ENCODE results near the gene BARX2.
A peak's percentile ranks its signal among the peaks of the same experiment; 100 is the strongest.
"Not testable (repeated sequence)": the region's sequence is repeated elsewhere in the genome, so short reads cannot be mapped to it uniquely, and the experiment has no call there.

The BARX2 gene, protein sequence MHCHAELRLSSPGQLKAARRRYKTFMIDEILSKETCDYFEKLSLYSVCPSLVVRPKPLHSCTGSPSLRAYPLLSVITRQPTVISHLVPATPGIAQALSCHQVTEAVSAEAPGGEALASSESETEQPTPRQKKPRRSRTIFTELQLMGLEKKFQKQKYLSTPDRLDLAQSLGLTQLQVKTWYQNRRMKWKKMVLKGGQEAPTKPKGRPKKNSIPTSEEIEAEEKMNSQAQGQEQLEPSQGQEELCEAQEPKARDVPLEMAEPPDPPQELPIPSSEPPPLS

DNA sequence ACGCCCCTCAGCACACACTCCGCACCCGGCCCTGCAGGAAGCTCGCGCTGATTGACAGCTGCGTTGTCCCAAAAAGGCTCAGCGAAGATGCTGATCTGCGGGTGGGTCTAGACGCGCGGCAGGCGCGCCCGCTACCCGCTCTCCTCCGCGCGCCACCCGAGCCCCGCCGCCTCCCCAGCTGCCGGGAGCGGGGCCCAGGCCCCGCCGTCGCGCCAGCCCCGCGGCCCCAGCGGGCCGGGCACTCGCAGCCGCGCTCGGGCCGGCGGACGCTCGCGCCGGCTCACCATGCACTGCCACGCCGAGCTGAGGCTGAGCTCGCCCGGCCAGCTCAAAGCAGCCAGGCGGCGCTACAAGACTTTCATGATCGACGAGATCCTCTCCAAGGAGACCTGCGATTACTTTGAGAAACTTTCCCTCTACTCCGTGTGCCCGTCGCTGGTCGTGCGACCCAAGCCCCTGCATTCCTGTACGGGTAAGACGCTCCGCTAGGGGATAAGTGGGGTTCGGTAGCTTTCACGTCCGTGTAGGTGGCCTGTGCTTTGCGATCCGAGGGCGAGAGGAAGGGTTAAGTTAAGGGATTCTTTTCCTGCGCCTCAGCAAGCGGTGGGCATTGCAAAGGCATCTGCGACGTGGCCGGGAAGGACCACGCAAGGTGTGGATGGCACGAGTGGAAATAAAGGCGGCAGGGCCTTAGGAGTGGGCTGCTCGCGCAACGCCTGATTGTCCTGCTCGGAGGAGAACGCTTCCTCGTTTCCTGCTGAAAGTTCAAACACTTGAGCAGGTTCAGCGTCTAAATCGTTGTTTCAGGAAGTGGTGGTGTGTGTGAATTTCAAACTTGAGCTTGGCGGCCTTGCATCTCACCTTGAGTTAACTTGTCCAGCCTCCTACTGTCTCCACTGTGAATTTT lies at the start of gene BARX2:
TSS of gene BARX2 (plus strand) at position 98 of the 907 bp plus-strand sequence. CDS start at position 286, 188 bp downstream.
- no peak for DNase-seq

DNA sequence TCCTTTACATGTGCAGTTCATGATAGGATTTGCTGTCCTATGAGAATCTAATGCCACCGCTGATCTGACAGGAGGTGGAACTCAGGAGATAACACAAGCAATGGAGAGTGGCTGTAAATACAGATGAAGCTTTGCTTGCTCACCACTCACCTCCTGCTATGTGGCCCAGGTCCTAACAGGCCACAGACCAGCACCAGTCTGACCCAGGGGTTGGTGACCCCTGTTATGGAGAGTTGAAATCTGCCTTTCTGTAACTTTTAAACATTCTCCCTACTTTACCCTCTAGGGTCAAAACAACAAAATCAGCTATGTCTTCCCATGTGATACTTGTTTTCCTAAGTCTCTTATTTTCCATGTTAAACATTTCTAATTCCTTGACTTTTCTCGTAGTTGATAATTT lies 48.7 kb upstream of the BARX2 start:
- no peak for DNase-seq

DNA sequence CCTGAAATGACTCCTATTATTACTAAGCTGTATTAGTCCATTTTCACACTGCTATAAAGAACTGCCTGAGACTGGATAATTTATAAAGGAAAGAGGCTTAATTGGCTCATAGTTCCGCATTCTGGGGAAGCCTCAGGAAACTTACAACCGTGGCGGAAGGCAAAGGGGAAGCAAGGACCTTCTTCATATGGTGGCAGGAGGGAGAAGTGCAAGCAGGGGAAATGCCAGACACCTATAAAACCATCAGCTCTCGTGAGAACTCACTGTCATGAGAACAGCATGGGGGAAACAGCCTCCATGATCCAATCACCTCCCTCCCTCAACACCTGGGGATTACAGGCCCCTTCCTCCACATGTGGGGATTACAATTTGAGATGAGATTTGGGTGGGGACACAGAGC lies 47.9 kb upstream of the BARX2 start:
- not testable (repeated sequence) for DNase-seq

DNA sequence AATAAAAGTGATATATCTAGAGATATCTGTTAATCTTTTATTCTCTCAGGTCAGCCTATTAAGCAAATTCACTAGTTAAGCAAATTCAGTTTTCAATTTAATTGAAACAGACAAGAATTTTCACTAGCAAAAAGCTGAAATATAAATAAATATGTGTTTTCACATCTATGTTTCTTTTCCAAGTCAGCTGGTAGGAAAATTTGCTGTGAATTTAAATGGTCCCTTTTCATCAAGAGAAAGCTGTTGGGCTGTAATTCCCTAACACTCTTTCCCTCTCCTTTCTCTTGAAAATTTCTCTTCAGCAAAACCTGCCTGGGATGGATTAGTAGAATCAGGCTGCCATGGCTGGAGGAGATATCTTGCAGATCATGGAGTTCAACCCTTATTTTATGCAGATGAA lies 46.9 kb upstream of the BARX2 start:
- no peak for DNase-seq

DNA sequence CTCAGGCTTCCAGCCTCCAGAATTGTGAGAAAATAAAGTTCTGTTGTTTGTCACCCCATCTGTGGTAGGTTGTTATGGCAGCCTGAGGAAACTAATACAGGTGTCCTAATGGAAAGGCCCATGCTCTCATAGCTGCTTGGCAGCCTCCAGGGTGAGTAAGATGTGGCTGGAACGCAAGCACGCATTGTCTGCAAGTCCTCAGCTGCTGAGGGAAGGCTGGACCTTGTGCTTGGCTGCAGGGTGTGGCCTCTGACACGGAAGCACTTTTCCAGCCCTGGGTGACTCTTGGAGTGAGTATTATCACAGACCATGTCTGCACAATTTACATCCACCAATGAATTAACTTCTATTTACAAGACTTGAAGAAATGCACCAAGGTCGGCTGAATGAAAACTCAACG lies 44.4 kb upstream of the BARX2 start:
- no peak for DNase-seq

DNA sequence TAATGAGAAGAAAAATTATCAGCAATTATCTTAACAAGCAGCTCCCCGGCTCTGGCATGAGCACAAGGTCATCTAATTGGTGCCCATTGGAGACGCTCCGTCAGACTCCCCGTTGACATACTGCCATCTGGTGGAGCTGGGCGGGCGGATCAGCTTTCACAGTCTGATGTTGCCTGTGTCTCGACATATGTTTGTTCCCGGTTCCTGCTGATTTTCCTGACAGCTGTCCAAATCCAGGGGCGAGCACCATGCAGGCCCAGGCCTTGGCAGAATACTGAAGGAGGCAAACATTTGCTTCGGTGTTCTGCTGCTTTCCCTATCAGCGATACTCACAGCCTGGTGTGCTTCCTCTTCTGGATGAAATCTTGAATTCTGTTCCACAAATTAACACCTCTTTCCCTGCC lies 43.8 kb upstream of the BARX2 start:
- peak; percentile 80 for DNase-seq

DNA sequence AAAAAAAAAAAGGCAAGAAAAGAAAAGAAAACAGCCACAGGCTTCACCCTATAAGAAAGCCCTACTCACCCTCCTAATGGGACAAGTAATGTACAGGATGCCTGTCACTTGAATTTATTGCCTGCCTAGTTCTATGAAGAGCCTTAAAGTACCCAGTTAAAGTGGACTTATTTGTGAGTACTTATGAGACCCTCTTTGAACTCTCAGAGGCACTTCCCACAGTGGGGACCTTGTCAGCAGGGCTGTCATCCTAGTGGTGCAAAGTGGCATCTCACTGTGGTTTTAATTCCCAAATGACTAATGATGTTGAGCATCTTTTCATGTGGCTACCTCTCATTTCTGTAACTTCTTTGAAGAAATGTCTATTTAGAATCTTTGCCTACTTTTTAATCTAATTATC lies 41.8 kb upstream of the BARX2 start:
- DNase-seq, result peak; percentile 79

DNA sequence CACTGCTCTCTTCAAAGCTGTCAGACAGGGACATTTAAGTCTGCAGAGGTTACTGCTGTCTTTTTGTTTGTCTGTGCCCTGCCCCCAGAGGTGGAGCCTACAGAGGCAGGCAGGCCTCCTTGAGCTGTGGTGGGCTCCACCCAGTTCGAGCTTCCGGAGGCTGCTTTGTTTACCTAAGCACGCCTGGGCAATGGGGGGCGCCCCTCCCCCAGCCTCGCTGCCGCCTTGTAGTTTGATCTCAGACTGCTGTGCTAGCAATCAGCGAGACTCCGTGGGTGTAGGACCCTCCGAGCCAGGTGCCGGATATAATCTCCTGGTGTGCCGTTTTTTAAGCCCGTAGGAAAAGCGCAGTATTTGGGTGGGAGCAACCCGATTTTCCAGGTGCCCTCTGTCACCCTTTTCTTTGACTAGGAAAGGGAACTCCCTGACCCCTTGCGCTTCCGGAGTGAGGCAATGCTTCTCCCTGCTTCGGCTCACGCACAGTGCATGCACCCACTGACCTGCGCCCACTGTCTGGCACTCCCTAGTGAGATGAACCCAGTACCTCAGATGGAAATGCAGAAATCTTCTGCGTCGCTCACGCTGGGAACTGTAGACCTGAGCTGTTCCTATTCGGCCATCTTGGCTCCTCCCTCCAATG lies 31.2 kb upstream of the BARX2 start:
- not testable (repeated sequence) for DNase-seq

DNA sequence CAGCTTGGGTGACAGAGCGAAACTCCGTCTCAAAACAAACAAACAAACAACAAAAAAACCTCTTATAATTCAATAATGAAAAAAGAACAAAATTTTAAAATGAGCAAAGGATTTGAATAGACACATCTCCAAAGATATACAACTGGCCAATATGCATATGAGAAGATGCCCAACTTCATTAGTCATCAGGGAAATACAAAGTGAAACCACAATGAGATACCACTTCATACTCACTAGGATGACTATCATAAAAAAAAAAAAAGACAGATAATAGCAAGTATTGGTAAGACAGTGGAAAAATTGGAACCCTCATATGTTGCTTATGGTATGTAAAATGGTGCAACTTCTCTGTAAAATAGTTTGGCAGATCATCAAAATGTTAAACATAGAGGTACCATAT lies 28.7 kb upstream of the BARX2 start:
- DNase-seq, result no peak

DNA sequence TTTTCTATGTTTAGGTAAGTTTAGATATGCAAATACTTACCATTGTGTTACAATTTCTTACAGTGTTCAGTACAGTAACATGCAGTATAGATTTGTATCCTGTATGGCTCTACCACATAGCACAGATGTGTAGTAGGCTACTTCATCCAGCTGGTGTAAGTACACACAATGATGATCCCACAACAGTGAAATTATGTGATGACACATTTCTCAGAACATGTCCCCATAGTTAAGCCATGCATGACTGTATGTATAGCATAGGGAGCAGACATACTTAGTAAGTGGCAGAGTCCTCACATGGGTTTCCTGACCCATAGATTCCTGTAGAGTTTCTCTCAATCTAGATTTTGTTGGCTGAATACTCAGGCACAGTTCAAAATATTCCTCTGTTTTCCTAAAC lies 26.8 kb upstream of the BARX2 start:
- no peak for DNase-seq

DNA sequence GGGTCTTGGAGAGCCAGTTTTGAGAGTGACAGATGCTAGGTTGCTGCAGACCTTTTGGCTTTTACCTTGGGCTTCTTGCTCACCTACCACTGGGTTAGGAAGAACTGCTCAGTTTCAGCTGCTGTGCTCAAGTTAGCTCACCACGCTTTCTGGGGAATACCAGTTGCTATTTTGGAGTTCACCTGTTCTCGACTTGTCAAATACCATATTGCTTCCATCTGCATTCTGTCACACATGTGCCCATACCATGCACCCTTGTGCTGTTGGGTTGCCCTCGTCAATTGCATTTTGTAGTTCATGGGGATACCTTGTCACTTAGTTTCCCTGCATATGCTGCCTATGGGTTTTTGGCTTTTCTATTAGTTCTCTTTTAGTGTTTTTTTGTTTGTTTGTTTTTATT lies 23.0 kb upstream of the BARX2 start:
- no peak for DNase-seq

DNA sequence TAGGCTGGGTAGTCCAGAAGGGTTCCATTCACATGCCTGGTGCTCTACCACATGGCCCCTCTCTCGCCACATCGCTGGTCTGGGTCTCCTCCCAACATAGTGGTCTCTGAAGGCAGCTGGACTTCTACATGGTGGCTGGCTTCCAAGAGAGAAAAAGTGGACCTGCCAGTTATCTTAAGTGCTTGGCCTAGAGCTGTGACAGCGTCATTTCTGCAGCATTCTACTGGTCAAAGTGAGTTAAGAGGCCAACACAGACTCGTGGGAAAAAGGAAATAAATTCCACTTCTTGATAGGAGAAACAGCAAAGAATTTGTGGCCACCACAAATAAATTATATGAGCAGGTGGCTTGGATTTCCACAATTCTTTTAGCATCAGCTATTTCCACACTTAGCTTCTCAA lies 21.0 kb upstream of the BARX2 start:
- no peak for DNase-seq

DNA sequence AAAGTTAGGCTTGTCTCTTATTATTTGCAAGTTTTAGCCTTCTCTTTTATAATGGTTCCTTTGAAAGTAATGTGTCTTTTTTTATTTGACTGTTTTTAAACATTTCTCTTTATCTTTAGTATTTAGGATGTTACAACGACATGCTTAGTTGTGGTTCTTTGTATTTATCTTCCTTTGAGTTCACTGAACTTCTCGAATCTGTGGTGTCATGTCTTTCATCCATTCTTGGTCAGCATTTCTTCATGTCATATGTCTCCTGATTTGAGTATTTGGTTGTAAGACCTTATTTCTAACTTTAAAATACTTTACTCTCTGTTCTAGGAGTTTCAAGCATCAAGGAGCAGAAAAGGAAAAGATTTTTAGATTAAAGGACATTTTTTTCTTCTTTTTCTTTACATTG lies 15.9 kb upstream of the BARX2 start:
- DNase-seq, result no peak

DNA sequence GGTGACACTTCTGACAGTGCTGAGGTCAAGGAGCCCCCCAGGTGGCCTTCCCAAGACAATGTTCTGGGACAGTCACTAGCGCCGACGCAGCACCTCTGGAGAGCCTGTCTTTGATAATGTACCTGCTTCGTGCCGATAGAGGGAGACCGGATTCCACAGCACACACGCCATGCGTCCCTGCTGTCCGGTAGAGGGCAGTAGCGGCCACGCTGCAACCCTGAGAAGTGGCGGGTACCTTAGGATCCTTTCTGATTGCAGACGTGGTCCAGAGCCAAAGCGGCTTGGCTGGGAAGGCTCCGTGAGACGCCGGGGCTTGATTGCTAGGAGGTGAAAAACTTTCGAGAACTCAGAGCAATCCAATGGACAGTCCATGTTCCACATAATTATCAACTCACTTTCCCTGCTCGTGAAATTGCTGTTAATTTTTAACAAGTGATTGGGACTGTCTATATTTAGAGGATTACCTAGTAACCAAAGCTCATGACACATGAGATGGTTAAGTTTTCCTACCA lies 11.4 kb upstream of the BARX2 start:
- DNase-seq, result peak; percentile 11

DNA sequence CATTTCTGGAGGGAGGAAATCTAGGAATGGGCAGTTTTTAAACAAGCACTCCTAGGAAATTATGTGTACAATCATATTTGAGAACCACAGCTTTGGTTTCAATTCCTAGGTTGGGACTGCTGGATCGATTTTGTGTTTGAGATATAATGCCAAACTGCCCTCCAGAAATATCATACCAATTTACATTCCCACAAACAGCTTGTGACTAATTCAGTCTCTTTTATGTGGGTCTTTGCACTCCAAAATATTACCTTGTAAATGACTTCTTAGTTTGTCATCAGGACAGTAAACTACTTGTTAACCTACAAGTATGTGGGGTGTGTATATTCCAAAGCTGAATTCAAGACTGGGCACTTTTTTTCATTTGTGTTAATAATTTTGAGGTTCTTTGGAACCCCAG lies 9.8 kb upstream of the BARX2 start:
- DNase-seq, result no peak

DNA sequence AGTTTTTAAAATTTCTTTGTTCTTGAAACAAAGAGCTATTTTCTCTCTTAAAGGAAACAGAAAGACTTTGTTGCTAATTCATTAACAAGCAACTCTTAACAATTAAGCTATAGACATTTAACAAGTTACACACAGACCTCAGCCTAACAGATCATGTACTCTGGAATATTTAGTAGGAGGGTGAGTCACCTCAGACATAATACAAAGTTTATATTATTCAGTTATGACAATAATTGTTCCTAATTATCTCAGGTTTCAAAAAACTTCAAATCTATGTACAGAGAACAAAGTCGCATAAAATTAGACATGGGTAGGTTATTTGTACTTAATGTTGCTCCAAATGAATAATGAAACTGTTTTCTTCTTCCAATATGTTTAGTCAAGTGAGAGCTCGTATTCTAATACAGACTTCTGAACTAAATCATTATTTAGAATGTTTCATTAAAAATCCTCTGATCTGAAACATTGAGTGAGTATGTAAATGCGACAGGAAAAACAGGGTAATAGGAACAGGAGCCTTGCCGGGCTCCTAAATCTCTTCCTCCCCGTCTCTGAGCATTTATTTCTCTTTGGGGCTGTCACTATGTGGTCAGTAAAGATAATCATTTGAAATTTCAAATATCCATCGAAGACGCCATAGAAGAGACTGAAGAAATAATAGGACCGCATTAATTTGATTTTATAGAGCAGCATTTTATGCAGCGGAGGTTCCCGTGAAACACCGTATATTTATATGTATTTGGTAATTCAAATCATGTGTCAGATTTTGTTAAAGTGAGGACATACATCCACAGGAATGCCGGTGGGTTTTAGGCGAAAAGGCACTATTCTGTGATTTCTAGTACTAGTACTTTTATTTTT lies 8.7 kb upstream of the BARX2 start:
- DNase-seq, result no peak

DNA sequence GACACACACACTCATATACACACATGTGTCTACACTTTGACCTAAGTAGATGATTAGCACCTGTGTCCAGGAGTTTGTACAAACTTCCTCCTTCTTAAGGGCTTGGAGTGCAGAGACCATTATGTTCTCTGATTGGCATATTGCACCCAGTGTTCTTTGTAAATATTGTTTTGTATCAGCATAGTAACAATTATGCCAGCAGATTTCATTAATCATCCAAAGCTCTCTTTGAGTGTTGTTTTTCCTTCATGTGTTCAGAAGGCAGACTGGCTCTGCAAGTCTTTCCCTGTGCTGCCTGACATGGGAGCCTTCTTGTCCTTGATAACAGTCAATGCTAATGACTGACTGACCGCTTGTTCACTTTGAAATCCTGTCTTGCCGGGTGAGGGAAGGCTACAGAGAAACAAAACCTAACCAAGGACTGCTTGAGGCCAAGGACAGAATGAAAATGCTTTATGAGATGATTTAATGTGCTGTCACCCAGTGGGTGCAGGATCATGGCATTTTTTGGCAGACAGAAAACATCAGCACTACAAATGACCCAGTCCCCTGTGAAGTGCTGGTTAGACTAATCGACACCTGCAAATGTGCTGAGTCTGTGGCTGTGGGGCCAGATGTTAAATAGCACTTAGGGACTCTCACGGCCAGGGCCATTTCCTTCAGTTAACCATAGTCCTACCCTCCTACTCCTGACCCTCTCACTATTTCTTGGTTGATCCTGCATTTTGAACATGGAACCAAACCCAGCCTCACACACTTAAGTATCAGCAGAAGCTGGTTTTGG lies 6.6 kb upstream of the BARX2 start:
- DNase-seq, result no peak

DNA sequence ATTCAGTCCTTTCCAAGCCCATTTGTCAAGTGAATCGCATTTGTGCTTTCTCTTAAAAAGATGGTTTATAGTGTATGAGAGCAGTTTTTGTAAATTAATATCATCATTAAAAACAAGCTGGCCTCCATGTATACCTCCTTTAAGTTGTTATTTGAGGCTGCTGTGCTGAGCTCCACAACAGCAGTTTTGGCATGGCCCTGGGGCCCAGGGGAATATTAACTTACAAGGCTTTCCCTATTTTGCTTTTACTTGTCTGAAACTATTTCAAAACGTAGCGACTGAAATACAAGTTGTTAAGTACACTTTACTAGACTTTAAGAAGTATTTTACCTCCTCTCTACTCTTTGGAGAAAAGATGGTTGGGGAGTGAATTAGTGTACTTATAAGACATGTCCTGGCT lies 4.9 kb upstream of the BARX2 start:
- no peak for DNase-seq

DNA sequence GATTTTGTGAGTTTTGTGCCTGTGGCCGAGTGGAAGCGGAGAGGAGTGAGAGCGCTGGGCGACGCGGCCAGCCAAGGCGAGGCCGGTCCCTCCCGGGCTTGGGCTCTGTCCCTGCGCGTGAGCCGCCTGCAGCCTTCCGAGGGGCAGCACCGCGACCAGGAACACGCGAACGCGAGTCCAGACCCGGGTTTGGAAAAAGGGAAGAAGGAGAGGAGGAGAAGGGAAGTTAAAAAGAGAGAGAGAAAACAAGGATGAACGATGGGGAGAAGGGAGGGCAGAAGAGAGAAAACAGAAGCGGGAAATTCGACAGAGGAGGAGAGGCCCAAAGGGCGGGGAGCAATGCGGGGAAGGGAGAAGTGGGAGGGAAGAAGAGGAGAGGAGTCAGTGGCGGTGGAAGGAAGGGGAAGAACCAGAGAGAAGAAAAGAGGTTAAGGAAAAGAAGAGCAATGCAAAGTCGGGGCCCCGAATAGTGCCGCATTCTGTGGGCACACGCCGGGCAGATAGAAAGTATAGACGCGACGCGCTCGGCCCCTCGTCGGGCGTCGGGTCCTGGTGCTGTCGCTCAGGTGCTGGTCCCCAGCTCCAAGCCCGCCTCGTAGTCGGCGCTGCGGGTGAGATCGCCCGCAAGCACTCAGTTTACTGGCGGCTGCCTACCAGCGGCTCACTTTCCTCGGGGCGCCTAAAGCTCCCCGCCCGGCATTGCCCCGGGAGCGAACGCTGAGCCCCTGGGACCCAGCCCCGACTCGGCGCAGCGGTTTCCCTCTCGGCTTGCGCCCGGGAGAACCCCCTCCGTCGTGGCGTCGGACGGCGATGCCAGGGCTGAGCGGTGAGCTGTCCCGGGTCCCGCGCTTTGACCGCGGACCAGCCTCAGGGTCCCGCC lies 2.8 kb upstream of the BARX2 start:
- DNase-seq, result no peak

DNA sequence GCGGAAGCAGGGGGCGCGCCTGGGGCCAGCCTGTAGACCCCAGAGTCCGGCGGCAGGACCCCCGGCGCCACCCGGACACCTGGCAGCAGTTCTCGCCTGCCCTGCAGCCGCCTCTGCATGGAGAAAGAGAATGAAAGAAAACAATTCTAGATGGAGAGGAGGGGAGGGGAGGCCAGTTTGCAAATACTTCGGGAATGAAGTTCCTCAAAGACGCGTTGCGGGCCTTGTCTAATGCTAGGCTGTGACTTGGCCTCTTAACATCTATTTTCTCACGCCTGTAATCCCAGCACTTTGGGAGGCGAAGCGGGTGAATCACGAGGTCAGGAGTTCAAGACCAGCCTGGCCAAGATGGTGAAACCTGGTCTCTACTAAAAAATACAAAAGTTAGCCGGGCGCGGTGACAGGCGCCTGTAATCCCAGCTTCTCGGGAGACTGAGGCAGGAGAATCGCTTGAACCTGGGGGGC lies 2.1 kb upstream of the BARX2 start:
- no peak for DNase-seq

All from NCI-H524 treated with DMSO at 0.1 percent for 48 hours (cell line).